Stomach (tissue), 9 donors: ENCODE data around the gene ESYT3. TPM values are rescaled to one million over a fixed set of nuclear protein-coding genes. Genes with fewer than 3 reads are reported as not detected.
"Not testable (repeated sequence)": the region's sequence is repeated elsewhere in the genome, so short reads cannot be mapped to it uniquely, and the experiment has no call there.

Source experiments
- DNase-seq, 2 donors: peaks; one replicate each; pipeline versions ENCODE4 v3.0.0 to v3.0.0-alpha.2; 2013 to 2019
- H3K27ac ChIP-seq, 5 donors: fragments of 200-600 bp in 4 of 5; sonication (generic) in 4 of 5; one replicate each; pipeline ENCODE4 v1.5.1; 2013 to 2019; ENCODE audit warnings: mild to moderate bottlenecking in 1 of 5, moderate library complexity in 1 of 5
- H3K27me3 ChIP-seq, 3 donors: fragments of 200-600 bp; sonication (generic); one replicate each; pipeline ENCODE4 v1.5.1; 2017 to 2019; ENCODE audit warnings: mixed run types in 1 of 3
- H3K36me3 ChIP-seq, 4 donors: fragments of 200-600 bp; sonication (generic); 1 replicate in 3 of 4; 2 replicates in 1 of 4; pipeline ENCODE4 v1.5.1; 2016 to 2019
- H3K4me1 ChIP-seq, 4 donors: fragments of 200-600 bp; sonication (generic); one replicate each; pipeline ENCODE4 v1.5.1; 2016 to 2019
- H3K4me3 ChIP-seq, 4 donors: fragments of 200-600 bp; sonication (generic) in 3 of 4; one replicate each; pipeline ENCODE4 v1.5.1; 2016 to 2019; ENCODE audit warnings: mild to moderate bottlenecking in 1 of 4
- H3K9me3 ChIP-seq, 4 donors: fragments of 200-600 bp; sonication (generic); one replicate each; pipeline ENCODE4 v1.5.1; 2016 to 2019
- CTCF ChIP-seq, 7 experiments: fragments of 450-650 bp in 4 of 7; fragments of 200-600 bp in 3 of 7; sonication (generic) in 3 of 7; IDR thresholded peaks; one replicate each; pipeline ENCODE4 v1.5.1; 2016 to 2019; ENCODE audit warnings: antibody characterized with exemption in 7 of 7, control low read depth in 2 of 7, mild to moderate bottlenecking in 1 of 7
- EP300 ChIP-seq: sonication (generic); formaldehyde crosslinking; IDR thresholded peaks from one replicate; pipeline ENCODE4 v1.6.1; 2017; ENCODE audit warnings: antibody characterized with exemption
- POLR2A ChIP-seq, 4 donors: fragments of 450-650 bp; IDR thresholded peaks; one replicate each; pipeline ENCODE4 v1.6.1; 2016; ENCODE audit warnings: antibody characterized with exemption in 4 of 4, control low read depth in 2 of 4, mild to moderate bottlenecking in 1 of 4, moderate library complexity in 1 of 4
- POLR2AphosphoS5 ChIP-seq, 3 donors: sonication (generic); formaldehyde crosslinking; IDR thresholded peaks; one replicate each; pipeline ENCODE4 v1.6.1; 2016; ENCODE audit warnings: antibody characterized with exemption in 3 of 3
- WGBS, 5 donors: extraction: QIAGEN DNeasy Blood & Tissue Kit in 3 of 5; methylation state at CpG; one replicate each; pipeline versions ENCODE4 v1.1.5 to v1.1.7; 2013 to 2018; 5-methylcytosine and 5-hydroxymethylcytosine counted together
- intact Hi-C: fragments of 100-400 bp; cut with DNase I; formaldehyde crosslinking; loops from one replicate; pipeline ENCODE4 v1.15.1; 2023; ENCODE audit warnings: low total_unique reads
- polyA plus RNA-seq, 3 donors: library from polyadenylated mRNA; stranded (reverse); fragments of 200-250 nt; gene quantifications; one replicate each; pipeline ENCODE4 v1.2.3, GENCODE V29; 2013
- total RNA-seq, 5 donors: library from RNA; depleted of rRNA; stranded (reverse); fragments of >200 nt; gene quantifications; one replicate each; pipeline versions ENCODE4 v1.1.0 to v1.2.3, GENCODE V29; 2014 to 2016
- donor health status: healthy with polysubstance abuse.
- donor health status: Bipolar disorder and iron deficiency.
- donor health status: healthy.

ESYT3 gene
- total and polyA plus RNA-seq, 8 donors = 0.44 to 7.1 (median 2.8) TPM; not detected in 1

- TF ChIP-seq POLR2AphosphoS5 (IDR thresholded peaks at IDR 0.05) (no peak), POLR2A (IDR thresholded peaks at IDR 0.05) (no peak), EP300 (no peak), CTCF (IDR thresholded peaks at IDR 0.05) (no peak)
- Histone ChIP-seq H3K4me1 (no peaks in the 10 kb centered on the region), H3K9me3 (no peaks in the 10 kb centered on the region), H3K4me3 (no peak overlapping the region), H3K36me3 (peaks cover 0 to 49% (median 39%) of the 10 kb centered on the region in 4 donors), H3K27ac (no peak overlapping the region), H3K27me3 (no peaks in the 10 kb centered on the region)
- DNase-seq = no peak
- intact Hi-C loops = no loop called here
- WGBS, 5 donors = 95 to 100% (median 97%) methylated on average over 3 of the region's 3 CpGs
Observed at GRCh38 chr3:138507524-138507923, 73.1 kb downstream of the ESYT3 start.

GRCh38 chr3:138509586-138509985 is 75.2 kb downstream of the ESYT3 start:
- 96 to 100% (median 98%) methylated on average over 2 of the region's 2 CpGs for WGBS, 5 donors

GRCh38 chr3:138511945-138512344 is 77.5 kb downstream of the ESYT3 start:
- no peak for DNase-seq
- Histone ChIP-seq H3K4me1 (no peaks in the 10 kb centered on the region), H3K36me3 (peaks cover 0 to 31% (median 18%) of the 10 kb centered on the region in 4 donors), H3K27me3 (no peaks in the 10 kb centered on the region), H3K9me3 (no peaks in the 10 kb centered on the region), H3K4me3 (no peak overlapping the region), H3K27ac (no peak overlapping the region)
- intact Hi-C loops = no loop called here
- TF ChIP-seq POLR2AphosphoS5 (IDR thresholded peaks at IDR 0.05) (no peak), POLR2A (IDR thresholded peaks at IDR 0.05) (no peak), EP300 (no peak), CTCF (IDR thresholded peaks at IDR 0.05) (no peak)

More at GRCh38 chr3:138509586-138509985, 75.2 kb downstream of the ESYT3 start:
- H3K4me1 ChIP-seq = no peaks in the 10 kb centered on the region
- DNase-seq = no peak
- H3K4me3 ChIP-seq = no peak overlapping the region
- H3K27me3 ChIP-seq = no peaks in the 10 kb centered on the region
- no peak overlapping the region for H3K27ac ChIP-seq
- peaks cover 0 to 36% (median 31%) of the 10 kb centered on the region in 4 donors for H3K36me3 ChIP-seq
- TF ChIP-seq CTCF (IDR thresholded peaks at IDR 0.05) (no peak), POLR2A (IDR thresholded peaks at IDR 0.05) (no peak), EP300 (no peak), POLR2AphosphoS5 (IDR thresholded peaks at IDR 0.05) (no peak)
- H3K9me3 ChIP-seq = no peaks in the 10 kb centered on the region
- intact Hi-C loops = no loop called here

GRCh38 chr3:138513090-138513843 is 78.9 kb downstream of the ESYT3 start:
- Histone ChIP-seq H3K27ac (no peak overlapping the region), H3K9me3 (peaks cover 0 to 12% (median 8%) of the 10 kb centered on the region in 4 donors), H3K36me3 (peaks cover 8 to 40% (median 21%) of the 10 kb centered on the region in 4 donors), H3K4me3 (no peak overlapping the region), H3K27me3 (no peaks in the 10 kb centered on the region), H3K4me1 (no peaks in the 10 kb centered on the region)
- intact Hi-C loops = no loop called here
- TF ChIP-seq POLR2A (IDR thresholded peaks at IDR 0.05) (no peak), CTCF (IDR thresholded peaks at IDR 0.05) (no peak), EP300 (no peak), POLR2AphosphoS5 (IDR thresholded peaks at IDR 0.05) (no peak)
- WGBS, 5 donors = 77 to 92% (median 89%) methylated on average over 2 of the region's 2 CpGs
- no peak for DNase-seq

DNA sequence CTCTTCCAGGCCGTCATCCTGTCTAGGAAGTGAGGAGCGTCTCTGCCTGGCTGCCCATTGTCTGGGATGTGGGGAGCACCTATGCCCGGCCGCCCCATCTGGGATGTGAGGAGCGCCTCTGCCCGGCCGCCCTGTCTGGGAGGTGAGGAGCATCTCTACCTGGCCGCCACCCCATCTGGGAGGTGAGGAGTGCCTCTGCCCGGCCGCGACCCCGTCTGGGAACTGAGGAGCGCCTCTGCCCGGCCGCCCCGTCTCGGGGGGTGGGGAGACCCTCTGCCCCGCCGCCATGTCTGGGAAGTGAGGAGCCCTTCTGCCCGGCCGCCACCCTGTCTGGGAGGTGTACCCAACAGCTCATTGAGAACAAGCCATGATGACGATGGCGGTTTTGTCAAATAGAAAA is 87.0 kb downstream of the ESYT3 start:
- H3K27me3 ChIP-seq, intact Hi-C loops, H3K4me3 ChIP-seq, H3K4me1 ChIP-seq, DNase-seq, H3K27ac ChIP-seq: not testable (repeated sequence)
- peaks cover 10 to 48% (median 40%) of the 10 kb centered on the region in 4 donors for H3K36me3 ChIP-seq
- 96 to 98% (median 97%) methylated on average over 17 to 23 of the region's 23 CpGs for WGBS, 5 donors
- peaks cover 0 to 26% (median 12%) of the 10 kb centered on the region in 4 donors for H3K9me3 ChIP-seq
